A549 treated with Hydrocortisone at 1 μM for 4 hours (cell line): ENCODE data around the gene DAP. TPM values are rescaled to one million over a fixed set of nuclear protein-coding genes. Genes with fewer than 3 reads are reported as not detected.

Experiments used
- total RNA-seq: library from RNA; stranded (reverse); fragments of 200-300 nt; extraction: Qiagen RNA extraction; gene quantifications from 5 replicates; pipeline ENCODE4 v1.2.3, GENCODE V29; 2022

DAP gene, protein sequence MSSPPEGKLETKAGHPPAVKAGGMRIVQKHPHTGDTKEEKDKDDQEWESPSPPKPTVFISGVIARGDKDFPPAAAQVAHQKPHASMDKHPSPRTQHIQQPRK
- total RNA-seq: 56.6 to 61.4 TPM (median 60.1 TPM) in 5 replicates

DNA sequence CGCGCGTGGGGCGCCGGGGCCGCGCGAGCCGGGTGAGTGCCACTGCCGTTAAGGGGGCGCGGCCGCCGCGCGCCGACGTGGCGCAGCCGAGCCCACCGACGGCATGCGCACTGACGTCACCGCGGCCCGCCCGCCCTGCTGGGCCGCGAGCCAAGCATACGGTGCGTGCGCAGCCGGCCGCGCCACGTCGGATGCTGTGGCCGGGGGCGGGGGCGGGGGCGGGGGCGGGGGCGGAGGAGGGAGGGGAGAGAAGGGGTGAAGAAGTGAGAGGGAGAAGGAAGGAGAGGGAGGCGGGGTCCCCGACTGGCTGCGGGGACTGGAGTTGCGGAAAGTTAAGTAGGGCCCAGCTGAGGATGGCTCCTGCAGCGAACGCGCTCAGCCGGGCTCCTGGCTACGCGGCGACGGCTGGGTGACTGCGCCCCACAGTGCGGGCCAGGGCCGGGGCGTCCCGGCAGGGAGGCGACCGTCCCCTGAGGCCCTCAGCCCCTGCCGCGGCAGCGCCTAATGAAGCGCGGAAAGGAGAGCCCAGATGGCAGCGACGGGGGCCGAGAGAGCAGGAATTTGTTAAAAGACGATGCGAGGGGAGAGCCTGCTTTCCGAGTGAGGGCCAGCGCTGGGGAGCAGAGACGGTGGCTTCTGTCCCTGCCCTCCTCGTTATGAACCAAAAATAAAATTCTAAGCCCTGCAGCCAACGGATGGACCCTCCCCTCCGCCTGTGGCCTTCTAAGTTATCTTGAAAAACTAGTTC lies at the start of gene DAP:
DAP (minus strand) TSS at position 50 of the 748 bp plus-strand sequence. CDS start 166 bp downstream, outside the sequence.

Other genes starting within 250 kb of the DAP start
- 10.0 to 11.4 TPM (median 10.7 TPM) in 5 replicates for gene ANKRD33B, start 197.2 kb downstream of the DAP start, total RNA-seq